ENCODE data around the gene GGA2. TPM values are rescaled to one million over a fixed set of nuclear protein-coding genes. Genes with fewer than 3 reads are reported as not detected.
A peak's percentile ranks its signal among the peaks of the same experiment; 100 is the strongest.

GGA2 gene
- total and polyA plus RNA-seq, 2 donors (not counting 1 experiment from before 2014, with no cell fraction given): 19.5 to 29.6 TPM

DNA sequence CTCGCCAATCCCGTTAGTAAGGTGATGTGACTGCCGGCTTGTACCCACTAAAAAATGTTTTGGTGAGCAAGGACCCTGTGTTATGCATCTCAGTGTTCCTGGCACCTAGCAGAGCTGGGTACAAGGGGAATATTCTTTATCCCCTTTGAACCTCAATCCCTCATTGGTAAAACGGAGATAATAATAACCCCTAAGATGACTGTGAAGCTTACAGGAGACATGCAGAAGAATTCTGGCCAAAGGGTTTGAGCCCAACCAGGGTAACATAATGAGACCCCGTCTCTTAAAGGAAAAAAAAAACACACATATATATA, 896 bp downstream of the GGA2 start:
- peak overlapping the region; percentile 2 for H3K27ac ChIP-seq (ENCODE audit: insufficient read depth, low read length)
- peak overlapping the region; percentile 51 to 79 (median 66) for H3K4me3 ChIP-seq (replicated peaks in 1 of 4; ENCODE audit: control extremely low read depth in 1 of 4, insufficient read depth in 1 of 4, low read depth in 3 of 4, low read length in 4 of 4)
- peaks cover 18% of the 10 kb centered on the region for H3K79me2 ChIP-seq (ENCODE audit: control insufficient read depth, insufficient read depth, low read length)
- no peaks in the 10 kb centered on the region for H3K27me3 ChIP-seq (ENCODE audit: control insufficient read depth, insufficient read depth, low read length)
- H3K9me3 ChIP-seq (ENCODE audit: control insufficient read depth, insufficient read depth, low read depth, low read length): no peaks in the 10 kb centered on the region
- H4K20me1 ChIP-seq (ENCODE audit: control insufficient read depth, extremely low read depth, insufficient read depth, low read length): peaks cover 4% of the 10 kb centered on the region
- H3K36me3 ChIP-seq (ENCODE audit: control insufficient read depth, insufficient read depth, low read length): no peaks in the 10 kb centered on the region
- H3K4me2 ChIP-seq (ENCODE audit: extremely low read depth, insufficient read depth, low read length): peak overlapping the region; percentile 79
- H3K4me1 ChIP-seq (ENCODE audit: control insufficient read depth, extremely low read depth, insufficient read depth, low read length): peaks cover 8% of the 10 kb centered on the region
- no peak overlapping the region for H2AFZ ChIP-seq (ENCODE audit: low read length)
- no peak for TF ChIP-seq EZH2 (IDR thresholded peaks at IDR 0.05; ENCODE audit: low read length, missing control alignments)
- TF ChIP-seq, protein P1, sequence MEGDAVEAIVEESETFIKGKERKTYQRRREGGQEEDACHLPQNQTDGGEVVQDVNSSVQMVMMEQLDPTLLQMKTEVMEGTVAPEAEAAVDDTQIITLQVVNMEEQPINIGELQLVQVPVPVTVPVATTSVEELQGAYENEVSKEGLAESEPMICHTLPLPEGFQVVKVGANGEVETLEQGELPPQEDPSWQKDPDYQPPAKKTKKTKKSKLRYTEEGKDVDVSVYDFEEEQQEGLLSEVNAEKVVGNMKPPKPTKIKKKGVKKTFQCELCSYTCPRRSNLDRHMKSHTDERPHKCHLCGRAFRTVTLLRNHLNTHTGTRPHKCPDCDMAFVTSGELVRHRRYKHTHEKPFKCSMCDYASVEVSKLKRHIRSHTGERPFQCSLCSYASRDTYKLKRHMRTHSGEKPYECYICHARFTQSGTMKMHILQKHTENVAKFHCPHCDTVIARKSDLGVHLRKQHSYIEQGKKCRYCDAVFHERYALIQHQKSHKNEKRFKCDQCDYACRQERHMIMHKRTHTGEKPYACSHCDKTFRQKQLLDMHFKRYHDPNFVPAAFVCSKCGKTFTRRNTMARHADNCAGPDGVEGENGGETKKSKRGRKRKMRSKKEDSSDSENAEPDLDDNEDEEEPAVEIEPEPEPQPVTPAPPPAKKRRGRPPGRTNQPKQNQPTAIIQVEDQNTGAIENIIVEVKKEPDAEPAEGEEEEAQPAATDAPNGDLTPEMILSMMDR (conservative IDR thresholded peaks at IDR 0.05 in 1 of 2, IDR thresholded peaks at IDR 0.05 in 1 of 2; ENCODE audit: low read depth in 1 of 2, low read length in 2 of 2): no peak
- no peak overlapping the region for H3K9ac ChIP-seq (ENCODE audit: insufficient read depth, low read length)
- DNase-seq (ENCODE audit: low read depth in 2 of 2): no peak

GRCh38 chr16:23508589-23509440, 1.5 kb downstream of the GGA2 start:
- peaks cover 20% of the 10 kb centered on the region for H3K79me2 ChIP-seq (ENCODE audit: control insufficient read depth, insufficient read depth, low read length)
- H3K4me2 ChIP-seq (ENCODE audit: extremely low read depth, insufficient read depth, low read length): peak overlapping the region; percentile 79
- H3K27me3 ChIP-seq (ENCODE audit: control insufficient read depth, insufficient read depth, low read length): no peaks in the 10 kb centered on the region
- TF ChIP-seq, protein P1 (conservative IDR thresholded peaks at IDR 0.05 in 1 of 2, IDR thresholded peaks at IDR 0.05 in 1 of 2; ENCODE audit: low read depth in 1 of 2, low read length in 2 of 2): no peak
- no peak for TF ChIP-seq EZH2 (IDR thresholded peaks at IDR 0.05; ENCODE audit: low read length, missing control alignments)
- H2AFZ ChIP-seq (ENCODE audit: low read length): no peak overlapping the region
- H3K4me1 ChIP-seq (ENCODE audit: control insufficient read depth, extremely low read depth, insufficient read depth, low read length): peaks cover 13% of the 10 kb centered on the region
- H3K9me3 ChIP-seq (ENCODE audit: control insufficient read depth, insufficient read depth, low read depth, low read length): no peaks in the 10 kb centered on the region
- H3K27ac ChIP-seq (ENCODE audit: insufficient read depth, low read length): peak overlapping the region; percentile 4
- H3K4me3 ChIP-seq (replicated peaks in 1 of 4; ENCODE audit: control extremely low read depth in 1 of 4, insufficient read depth in 1 of 4, low read depth in 3 of 4, low read length in 4 of 4): peak overlapping the region; percentile 51 to 79 (median 66)
- peaks cover 4% of the 10 kb centered on the region for H4K20me1 ChIP-seq (ENCODE audit: control insufficient read depth, extremely low read depth, insufficient read depth, low read length)
- H3K9ac ChIP-seq (ENCODE audit: insufficient read depth, low read length): no peak overlapping the region
- H3K36me3 ChIP-seq (ENCODE audit: control insufficient read depth, insufficient read depth, low read length): no peaks in the 10 kb centered on the region
- DNase-seq (ENCODE audit: low read depth in 2 of 2): peak; percentile 25 to 27

DNA sequence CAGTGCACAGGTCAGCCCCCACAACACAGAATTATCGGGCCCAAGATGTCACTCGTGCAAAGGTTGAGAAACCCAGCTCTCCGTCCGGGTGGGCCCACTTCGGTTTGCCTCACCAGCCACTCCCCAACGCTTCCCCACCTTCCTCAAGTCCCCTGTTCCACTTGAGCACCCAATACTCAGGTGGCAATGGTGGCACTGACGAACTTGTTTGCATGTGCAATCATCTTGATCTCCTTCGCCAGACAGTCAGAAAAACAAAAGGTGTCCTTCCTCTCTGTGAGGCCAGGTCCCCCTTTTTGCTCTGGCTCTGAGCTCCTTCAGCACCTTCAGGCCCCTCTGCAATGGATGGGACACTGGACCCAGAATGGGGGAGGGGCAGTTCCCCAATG, 3.7 kb downstream of the GGA2 start:
- H3K79me2 ChIP-seq (ENCODE audit: control insufficient read depth, insufficient read depth, low read length): peaks cover 29% of the 10 kb centered on the region
- peaks cover 13% of the 10 kb centered on the region for H3K4me1 ChIP-seq (ENCODE audit: control insufficient read depth, extremely low read depth, insufficient read depth, low read length)
- no peak overlapping the region for H3K9ac ChIP-seq (ENCODE audit: insufficient read depth, low read length)
- peaks cover 2% of the 10 kb centered on the region for H3K36me3 ChIP-seq (ENCODE audit: control insufficient read depth, insufficient read depth, low read length)
- no peak for TF ChIP-seq EZH2 (IDR thresholded peaks at IDR 0.05; ENCODE audit: low read length, missing control alignments)
- TF ChIP-seq, protein P1 (conservative IDR thresholded peaks at IDR 0.05 in 1 of 2, IDR thresholded peaks at IDR 0.05 in 1 of 2; ENCODE audit: low read depth in 1 of 2, low read length in 2 of 2): no peak
- H3K4me3 ChIP-seq (replicated peaks in 1 of 4; ENCODE audit: control extremely low read depth in 1 of 4, insufficient read depth in 1 of 4, low read depth in 3 of 4, low read length in 4 of 4): no peak overlapping the region
- no peak overlapping the region for H2AFZ ChIP-seq (ENCODE audit: low read length)
- H3K4me2 ChIP-seq (ENCODE audit: extremely low read depth, insufficient read depth, low read length): no peak overlapping the region
- DNase-seq (ENCODE audit: low read depth in 2 of 2): no peak
- no peaks in the 10 kb centered on the region for H3K9me3 ChIP-seq (ENCODE audit: control insufficient read depth, insufficient read depth, low read depth, low read length)
- no peaks in the 10 kb centered on the region for H3K27me3 ChIP-seq (ENCODE audit: control insufficient read depth, insufficient read depth, low read length)
- H3K27ac ChIP-seq (ENCODE audit: insufficient read depth, low read length): no peak overlapping the region
- peaks cover 5% of the 10 kb centered on the region for H4K20me1 ChIP-seq (ENCODE audit: control insufficient read depth, extremely low read depth, insufficient read depth, low read length)
